Activated CD8-positive, alpha-beta memory T cell treated with anti-CD3 and anti-CD28 coated beads, Interleukin-2, amount 50 U/mL, for 1 hour (primary cell): ENCODE results near the gene SLC22A3.
"Not testable (repeated sequence)": the region's sequence is repeated elsewhere in the genome, so short reads cannot be mapped to it uniquely, and the experiment has no call there.

Source experiments
- DNase-seq: peaks from one replicate; pipeline ENCODE4 v3.0.0-alpha.2; 2020; ENCODE audit errors: extremely low read depth

SLC22A3 gene

DNA sequence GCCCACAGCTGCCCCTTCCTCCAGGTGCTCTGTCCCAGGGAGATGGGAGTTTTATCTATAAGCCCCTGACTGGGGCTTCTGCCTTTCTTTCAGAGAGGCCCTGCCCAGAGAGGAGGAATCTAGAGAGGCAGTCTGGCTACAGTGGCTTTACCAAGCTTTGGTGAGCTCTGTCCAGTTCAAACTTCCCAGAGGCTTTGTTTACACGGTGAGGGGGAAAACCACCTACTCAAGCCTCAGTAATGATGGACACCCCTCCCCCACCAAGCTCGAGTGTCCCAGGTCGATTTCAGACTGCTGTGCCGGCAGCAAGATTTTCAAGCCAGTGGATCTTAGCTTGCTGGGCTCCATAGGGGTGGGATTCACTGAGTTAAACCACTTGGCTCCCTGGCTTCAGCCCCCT is 25.4 kb downstream of the SLC22A3 start:
- not testable (repeated sequence) for DNase-seq

DNA sequence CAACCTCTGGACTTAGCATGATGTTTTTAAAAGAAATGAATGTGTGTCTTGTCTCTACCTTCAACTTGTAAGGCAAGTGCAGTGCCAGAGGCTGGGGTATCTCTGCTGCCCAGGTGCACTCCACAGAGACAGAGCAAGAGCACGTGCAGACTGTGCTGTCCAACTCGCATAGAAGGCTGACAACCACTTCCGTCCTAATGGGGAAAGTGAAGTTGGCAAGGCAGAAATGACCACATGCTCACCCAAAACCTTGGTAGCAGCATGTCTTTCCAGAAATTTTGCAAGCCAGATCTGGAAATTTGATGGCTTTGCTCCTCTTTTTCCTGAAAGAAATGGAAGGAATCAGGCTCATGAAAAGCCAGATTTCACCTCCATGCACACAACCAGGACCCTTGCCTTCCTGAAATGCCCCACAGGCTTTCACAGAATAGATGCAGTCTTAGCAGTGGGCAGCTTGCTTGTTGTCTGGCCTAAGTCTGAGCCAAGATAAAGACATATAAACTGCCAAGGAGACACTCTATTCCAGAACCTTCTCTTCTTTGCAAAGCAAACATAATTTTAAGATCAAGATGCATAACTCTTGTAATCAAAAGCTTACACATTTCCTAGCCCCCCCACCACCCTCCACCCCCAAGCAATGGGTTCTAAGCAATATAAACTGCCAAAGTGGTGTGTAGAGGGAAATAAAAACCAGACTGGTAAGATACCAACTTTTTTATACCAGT is 26.8 kb downstream of the SLC22A3 start:
- no peak for DNase-seq

DNA sequence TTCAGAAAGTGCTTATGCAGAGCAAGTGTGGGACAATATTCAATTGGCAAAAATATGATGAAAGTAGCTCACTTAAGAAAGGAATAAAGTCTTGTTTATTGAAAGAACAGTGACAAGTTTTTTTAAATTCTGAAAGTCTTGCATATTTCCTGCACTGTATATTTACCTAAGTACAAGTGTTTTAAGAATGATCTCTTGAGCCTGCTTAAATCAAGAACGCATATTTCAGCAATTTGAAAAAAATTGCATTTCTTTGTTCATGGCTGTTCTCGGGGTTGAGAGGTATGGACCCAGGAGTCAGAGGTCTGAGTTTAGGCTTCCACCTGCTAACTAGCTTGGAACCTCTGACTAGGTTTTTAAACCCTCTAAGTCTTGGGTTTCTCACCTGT is 27.4 kb downstream of the SLC22A3 start:
- no peak for DNase-seq

DNA sequence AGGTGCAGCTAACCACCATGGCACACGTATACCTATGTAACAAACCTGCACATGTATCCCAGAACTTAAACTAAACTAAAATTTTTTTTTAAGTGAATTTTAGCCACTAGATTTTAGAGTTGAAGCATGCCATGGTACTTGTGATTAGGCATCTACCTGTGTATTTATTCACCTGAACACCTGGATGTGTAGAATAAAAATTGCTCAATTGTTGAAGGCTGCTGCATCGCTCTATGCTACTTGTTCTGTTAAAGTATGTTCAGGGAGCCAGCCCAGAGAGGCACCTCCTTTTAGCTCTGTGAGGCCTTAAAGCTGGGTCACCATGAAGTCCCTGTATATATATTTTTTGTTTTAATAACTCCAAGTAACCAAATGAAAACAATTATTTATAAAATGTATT is 28.3 kb downstream of the SLC22A3 start:
- DNase-seq, result no peak

DNA sequence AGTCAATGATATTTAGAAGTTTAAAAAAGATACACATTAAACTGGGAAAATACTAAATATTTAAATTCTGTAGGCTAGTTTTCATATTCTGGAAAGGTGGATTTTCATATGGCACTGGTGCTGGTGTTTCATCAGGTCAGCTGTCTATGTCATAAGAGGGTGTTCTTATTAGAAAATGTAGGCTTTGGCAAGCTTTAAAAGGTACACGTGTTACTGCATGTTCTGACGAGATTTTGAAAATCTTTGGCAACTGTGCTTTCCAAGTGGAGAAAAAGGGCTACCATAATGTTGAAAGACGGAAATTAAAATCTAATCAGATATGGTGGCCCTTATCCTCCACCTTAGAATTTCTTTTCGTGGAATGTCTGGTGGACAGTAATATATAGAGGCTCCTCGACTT is 30.0 kb downstream of the SLC22A3 start:
- no peak for DNase-seq

DNA sequence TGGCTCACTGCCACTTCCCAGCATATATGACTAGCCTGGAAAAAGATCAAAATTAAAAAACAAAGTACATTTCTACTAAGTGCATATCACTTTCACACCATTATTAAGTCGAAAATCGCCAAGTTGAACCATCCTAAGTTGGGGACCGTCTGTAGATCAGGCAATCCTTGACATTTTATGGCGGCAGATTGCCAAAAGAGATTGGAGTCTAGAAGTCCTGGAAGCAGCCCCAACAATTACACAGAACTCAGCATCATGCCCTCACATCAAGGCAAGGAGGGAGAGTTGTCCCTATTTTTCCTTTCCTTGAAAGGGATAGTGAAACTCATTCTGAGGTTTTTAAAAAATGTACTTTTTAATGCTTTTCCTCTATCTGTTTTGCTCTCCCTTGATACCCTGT is 30.7 kb downstream of the SLC22A3 start:
- no peak for DNase-seq

DNA sequence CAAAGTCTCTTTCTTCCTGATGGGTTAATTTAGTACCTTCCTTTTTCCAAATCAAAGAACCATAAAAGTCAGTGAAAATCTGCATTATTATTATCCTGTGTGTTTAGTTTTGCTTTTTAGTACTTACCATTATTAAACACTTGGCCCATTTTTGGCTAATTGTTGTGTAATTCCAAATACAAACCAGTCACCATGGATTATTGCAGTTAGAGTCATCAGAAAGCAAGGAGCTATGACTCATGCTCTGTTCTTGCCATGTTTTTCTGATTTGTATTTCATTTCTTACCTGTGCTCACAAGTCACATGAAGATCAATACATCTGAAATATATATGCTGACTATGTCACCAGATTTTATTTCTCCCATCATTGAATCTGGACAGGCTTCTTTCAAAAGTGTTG is 31.3 kb downstream of the SLC22A3 start:
- DNase-seq, result no peak

DNA sequence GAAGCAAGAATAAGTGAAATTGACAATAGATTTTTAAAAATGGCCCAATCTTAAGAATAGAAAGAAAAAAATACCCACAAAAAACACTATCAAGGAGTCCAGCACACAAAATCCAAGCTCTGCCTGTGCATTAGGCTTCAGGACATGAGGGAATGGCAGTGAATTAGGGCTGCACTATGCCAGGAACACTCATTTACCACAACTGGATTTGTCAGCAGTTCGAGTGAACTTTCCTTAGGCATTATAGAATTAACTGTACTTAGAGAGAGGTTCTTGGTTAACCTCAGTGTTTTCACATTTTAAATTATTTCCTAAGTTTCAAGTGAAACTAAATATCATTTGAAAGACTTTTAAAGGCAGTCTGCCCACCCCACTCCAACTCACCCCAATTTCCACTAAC is 34.8 kb downstream of the SLC22A3 start:
- no peak for DNase-seq

DNA sequence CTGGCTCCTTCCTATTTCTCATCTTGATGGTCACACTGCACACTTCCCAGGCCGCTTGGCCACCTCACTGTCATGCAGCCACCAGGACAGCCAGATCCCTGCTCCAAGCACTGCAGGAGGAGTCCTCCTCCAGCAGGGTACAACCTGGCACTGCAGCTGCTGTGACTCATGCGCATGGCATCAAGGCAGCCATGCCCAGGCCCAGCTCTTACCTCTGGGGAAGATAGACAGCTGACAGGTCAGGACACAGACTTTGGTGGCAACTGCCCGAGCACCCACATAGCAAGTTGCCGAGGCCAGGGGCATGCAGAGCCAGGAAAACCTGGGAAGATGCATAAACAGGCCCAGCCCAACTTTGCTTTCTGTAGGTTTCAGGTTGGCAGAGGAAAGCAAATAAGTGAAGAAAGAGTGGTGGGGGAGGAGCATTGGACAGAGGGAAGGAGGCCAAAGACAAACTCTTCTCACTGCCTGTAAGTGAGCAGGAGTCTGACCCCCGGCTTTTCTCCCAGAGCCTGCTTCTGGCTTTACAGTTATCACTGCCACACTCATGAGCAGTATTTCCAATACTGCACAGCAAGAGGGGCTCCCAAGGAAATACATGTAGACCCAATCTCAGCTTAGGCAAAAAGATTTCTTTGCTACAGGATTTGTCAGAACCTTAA is 38.8 kb downstream of the SLC22A3 start:
- no peak for DNase-seq

DNA sequence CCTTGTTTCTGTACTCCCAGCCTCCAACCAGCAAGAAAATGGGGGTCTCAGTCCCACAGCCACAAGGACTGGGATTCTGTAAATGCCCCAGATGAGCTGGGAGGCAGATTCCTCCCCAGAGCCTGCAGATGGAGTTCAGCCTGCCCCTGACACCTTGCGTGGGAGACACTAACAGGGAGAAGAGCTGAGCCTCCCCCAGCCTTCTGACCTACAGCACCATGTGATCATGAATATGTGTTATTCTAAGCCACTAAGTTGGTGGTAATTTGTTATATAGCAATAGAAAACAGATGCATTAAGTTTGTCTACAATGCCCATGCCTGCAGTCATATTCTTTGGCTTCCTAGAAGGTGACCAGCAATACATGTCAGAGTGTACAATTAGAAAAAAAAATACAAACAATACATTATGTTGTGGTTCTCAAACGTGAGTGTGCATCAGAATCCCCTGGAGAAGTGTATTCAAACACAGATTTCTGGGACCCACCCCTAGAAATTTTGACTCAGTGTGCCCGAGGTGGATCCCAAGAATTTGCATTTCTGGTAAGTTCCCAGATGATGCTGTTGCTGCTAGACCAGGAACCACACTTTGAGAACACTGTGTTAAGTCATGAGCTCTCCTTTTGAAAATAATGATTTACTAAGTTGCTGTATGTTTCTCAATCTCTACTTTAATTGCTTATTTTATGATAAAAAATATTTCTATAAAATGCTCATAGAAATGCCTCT is 39.9 kb downstream of the SLC22A3 start:
- DNase-seq, result no peak

DNA sequence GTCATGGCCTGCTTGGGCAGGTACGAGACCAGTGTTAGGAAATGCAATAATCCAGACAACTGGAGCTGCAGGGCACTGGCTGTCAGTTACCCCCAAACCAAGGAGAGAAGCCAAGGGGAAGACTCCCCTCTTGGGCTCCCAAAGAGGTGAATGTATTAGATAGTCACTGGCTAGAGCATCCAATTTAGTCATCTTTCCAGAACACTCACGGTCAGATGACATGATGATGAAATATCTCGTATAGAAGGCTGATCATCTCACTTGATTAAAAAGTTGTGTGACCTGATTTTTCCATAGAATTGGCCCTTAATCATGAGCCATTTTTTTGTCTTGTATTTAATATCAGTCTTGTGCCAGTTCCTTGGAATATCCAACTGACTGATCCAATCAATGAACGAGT is 40.7 kb downstream of the SLC22A3 start:
- no peak for DNase-seq

DNA sequence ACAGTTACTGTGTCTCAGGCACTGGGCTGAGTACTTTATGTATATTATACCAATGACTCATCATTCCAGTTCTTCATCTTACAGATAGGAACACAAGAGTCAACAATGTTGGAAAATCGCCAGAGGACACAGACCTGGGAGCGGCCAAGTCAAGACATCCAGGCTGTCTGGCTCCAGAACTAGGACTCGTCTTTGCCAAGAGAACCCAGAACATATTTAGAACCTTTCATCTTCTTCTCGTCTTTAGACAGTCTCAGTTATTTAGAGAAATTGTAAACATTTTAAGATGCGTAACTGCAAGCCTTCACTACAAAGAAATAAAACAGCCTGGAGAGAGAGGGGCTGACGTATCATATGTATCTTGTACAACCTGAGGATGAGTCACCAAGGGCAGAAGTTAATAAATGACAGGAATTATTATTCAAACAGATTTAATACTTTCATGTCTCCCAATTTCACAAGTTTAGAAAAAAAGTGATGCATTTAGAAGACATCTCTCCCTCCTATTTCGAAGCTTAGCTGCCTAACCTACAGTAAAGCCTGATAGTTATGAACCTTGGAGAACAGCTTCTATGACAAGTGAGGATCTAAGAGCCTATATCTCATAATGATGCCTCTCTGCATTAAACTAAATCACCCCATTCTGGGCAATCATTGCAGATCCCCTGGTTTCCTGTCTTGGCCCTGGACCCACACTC is 43.4 kb downstream of the SLC22A3 start:
- DNase-seq, result no peak

DNA sequence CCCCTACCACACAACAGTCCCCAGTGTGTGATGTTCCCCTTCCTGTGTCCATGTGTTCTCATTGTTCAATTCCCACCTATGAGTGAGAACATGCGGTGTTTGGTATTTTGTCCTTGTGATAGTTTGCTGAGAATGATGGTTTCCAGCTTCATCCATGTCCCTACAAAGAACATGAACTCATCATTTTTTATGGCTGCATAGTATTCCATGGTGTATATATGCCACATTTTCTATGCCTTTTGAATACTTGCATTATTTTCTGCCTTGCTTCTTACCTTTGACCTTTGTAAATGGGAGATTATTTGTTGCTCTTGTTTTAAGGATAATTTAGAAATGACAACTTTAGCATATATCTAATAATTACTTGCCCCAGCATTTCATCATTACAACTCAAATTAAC is 45.3 kb downstream of the SLC22A3 start:
- DNase-seq, result not testable (repeated sequence)

DNA sequence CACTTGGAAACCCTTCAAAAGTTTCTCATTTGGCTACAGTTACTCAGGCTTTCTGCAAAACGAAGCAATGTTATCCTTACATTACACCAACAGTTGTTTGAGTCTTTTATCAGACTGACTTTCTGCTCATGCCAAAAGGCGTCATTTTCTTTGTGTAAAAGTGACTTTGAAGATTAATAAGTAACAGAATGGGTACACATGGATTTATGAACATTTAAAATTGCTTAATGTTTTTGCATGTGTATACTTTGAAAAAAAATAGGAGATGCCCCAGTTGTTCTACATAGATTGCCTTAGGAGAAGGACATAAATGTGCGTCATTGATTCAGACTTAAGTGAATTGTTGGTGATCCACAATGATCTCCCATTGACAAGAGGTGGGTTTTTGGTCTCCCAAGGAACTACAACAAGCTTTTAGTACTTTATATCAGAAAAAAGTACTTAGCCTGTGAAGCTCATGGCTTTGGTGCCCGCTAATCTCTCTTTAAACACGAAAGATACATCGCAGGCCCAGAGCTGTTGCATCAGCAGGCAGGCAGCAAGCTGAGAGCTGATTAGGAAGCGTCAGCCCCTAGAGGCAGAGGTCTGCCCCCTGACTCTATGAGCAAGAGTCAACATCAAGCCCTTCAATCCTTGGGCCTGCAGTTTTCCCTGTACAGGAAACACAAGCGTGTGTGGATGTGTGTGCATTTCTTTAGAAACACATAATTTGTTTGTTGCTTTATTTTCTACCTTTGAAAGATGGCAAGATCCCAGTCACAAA is 45.9 kb downstream of the SLC22A3 start:
- DNase-seq, result no peak

DNA sequence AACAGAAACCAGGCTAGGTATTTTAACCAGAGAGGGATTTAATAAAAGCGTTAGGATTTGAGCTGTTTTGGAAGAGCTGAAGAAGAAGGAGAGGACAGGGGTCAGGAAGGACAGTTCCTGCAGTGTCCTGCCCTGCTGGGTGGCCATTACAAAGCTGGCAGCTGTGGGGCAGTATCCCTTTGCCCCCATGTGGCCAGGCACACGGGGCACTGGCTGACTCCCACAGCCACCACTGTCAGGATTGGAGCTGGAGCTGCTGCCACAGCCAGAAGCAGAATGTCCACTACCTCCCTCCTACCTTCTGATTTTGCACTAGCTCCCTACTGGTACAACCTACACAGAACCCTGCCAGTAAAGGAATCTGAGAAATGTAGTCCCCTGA is 46.5 kb downstream of the SLC22A3 start:
- no peak for DNase-seq

DNA sequence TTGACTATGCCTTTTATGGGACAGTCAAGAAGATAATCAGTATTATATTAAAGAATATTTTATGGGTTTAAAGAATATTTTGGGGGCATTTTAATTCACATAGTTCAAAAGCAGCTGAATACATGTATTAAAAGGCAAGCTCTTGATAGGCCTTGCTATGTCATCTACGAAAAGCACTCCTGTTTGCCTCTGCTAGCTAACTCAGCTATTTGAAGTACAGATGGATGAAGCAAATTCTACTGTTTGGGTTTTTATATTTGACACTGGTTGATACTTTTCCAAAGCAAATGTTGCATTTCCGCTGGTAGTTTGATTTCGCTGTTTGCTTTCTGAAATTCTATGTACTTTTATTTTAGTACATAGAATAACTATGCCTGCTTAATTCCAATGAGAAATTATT is 47.0 kb downstream of the SLC22A3 start:
- DNase-seq, result no peak

DNA sequence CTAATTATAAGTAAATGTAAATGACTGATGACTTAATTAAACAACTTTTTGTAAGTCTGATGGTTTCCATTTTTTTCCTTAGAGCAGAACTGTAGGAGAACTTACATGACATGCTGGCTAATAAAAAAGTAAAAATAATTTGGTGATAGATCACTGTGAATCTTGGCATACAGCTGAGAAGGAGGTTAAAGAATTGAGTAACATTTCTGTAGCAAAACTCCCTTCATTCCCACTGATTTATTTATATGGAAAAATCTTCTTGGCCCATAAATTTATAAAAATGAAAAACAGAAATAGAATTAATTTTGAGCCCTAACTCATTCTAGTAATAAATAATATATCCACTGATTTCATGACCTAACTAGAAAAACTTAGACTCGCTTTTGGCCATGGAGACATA is 48.1 kb downstream of the SLC22A3 start:
- no peak for DNase-seq

DNA sequence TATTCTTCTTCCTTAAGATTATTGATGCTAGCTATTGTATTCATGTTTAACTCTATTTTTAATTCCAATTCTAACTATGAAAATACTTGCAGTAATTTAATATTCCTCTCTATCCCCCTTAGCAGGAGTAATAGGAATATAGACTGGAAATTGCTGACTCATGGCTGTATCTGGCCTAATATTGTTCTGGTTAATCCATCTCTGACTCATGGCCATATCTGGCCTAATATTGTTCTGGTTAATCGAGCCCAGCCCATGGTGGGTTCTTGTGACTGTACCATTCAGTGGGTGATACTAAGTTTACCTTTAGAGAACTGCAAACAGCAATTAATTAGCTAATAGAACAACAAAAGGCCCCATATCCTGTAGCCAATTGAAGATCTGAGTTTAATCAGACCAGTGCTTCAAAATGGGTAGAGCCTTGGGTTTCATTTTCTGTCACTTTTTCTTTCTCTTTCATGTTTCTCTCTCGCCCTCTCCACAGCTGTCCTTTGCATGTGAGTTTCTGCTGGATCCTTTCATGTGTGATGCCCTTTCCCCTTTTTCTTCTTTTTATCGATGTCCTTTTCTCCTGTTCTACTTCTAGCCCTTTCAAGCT is 50.6 kb downstream of the SLC22A3 start:
- DNase-seq, result no peak

DNA sequence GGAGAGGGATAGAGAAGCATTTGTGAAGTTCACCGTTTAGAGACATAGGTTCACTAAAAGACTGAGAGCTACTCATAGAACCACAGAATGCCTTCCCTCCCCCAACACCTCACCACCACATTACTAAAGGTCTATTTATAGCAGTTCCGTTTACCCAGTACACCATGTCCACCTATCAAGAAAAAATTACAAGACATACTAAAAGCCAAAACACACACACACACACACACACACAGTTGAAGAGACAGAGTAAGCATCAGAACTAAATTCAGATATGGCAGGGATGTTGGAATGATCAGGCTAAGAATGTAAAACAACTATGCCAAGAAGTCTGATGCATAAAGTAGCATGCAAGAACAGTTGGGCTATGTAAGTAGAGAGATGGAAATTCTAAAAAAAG is 52.3 kb downstream of the SLC22A3 start:
- no peak for DNase-seq

DNA sequence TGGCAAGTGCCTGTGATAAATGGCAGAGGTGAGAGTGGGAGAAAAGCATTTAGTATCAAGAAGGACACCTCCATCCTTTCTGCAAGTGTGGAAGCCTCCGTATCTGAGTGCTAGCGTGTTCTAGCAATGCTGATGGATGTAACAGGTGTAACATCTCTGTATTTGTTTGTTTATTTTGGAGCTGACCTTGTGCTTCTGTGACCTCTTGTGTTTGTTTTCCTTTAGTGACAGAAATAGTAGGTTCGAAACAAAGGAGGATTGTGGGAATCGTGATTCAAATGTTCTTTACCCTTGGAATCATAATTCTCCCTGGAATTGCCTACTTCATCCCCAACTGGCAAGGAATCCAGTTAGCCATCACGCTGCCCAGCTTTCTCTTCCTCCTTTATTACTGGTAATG is 60.4 kb downstream of the SLC22A3 start:
- DNase-seq, result no peak

DNA sequence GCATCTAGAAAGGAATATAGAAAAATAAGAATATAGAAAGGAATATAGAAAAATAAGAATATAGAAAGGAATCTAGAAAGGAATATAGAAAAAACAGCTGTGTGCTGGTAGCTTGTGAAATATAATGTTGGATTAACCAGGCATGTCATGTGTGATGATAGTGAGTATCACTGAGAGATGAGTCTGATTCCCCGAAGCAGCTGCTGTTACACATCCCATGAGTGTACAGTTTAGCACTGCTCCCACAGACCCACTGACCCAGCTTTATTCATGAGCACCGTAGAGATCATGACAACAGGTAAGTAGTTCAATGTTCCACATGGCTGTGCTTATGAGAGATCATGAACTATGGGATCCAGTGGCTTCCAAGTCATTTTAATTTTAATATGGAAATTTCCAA is 64.8 kb downstream of the SLC22A3 start:
- no peak for DNase-seq
